GM23248 (cell line): ENCODE measurements around the gene GTF2E1.

Experiments
- EZH2 ChIP-seq: fragments of 200-600 bp; sonication (generic); IDR thresholded peaks from 2 replicates; pipeline ENCODE4 v1.6.1; 2018; ENCODE audit warnings: antibody characterized with exemption, mild to moderate bottlenecking; ENCODE audit not compliant: insufficient read depth, poor library complexity, severe bottlenecking
- EZH2phosphoT487 ChIP-seq: fragments of 200-600 bp; sonication (generic); IDR thresholded peaks from 2 replicates; pipeline ENCODE4 v1.6.1; 2018; ENCODE audit warnings: antibody characterized with exemption, moderate library complexity, mild to moderate bottlenecking, low read depth; ENCODE audit not compliant: insufficient read depth

DNA sequence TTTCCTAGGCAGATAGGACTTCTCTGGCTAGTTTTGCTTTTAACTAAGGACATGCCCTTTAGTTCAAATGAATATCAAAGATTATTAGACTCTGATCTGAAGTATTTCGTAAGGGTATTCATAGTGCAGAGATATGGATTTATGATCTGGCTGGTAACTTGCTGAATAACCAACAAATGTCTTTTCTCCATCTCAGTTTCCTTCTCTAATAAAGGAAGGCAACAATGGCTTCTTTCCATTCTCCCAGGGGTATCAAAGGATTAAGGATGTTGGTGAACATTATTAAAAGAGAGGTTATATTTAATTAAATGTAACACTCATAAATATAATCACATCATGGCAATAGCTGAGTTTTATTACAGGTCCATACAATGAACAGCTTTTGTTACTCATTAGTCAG is 86.3 kb downstream of the GTF2E1 start:
- TF ChIP-seq EZH2 (no peak), EZH2phosphoT487 (no peak)
